ENCODE measurements around the gene EPS8L3. TPM values are rescaled to one million over a fixed set of nuclear protein-coding genes. Genes with fewer than 3 reads are reported as not detected.
A peak's percentile ranks its signal among the peaks of the same experiment; 100 is the strongest.

EPS8L3 gene
- total RNA-seq, 1 donor from 2014 or later = not detected

- no peaks in the 10 kb centered on the region for H3K36me3 Mint-ChIP-seq
- no peak overlapping the region for H3K9ac ChIP-seq
- no peaks in the 10 kb centered on the region for H3K9me3 Mint-ChIP-seq
- no peaks in the 10 kb centered on the region for H3F3A ChIP-seq (ENCODE audit: low read depth)
- no peaks in the 10 kb centered on the region for H3K36me3 ChIP-seq
- no peaks in the 10 kb centered on the region for H4K20me1 ChIP-seq (ENCODE audit: low read depth)
- no peaks in the 10 kb centered on the region for H3K27me3 ChIP-seq
- H3K9me3 ChIP-seq (ENCODE audit: low read depth) = no peaks in the 10 kb centered on the region
- no peak overlapping the region for H2AFZ ChIP-seq (replicated peaks)
- TF ChIP-seq EZH2 (IDR thresholded peaks at IDR 0.05) (no peak), EZH2phosphoT487 (IDR thresholded peaks at IDR 0.05) (no peak)
- no peak overlapping the region for H3K4me3 ChIP-seq
- no peak for DNase-seq (ENCODE audit: low spot score)
- peaks cover 23% of the 10 kb centered on the region for H3K4me1 Mint-ChIP-seq
- no peak overlapping the region for H3K4me2 ChIP-seq
- no peaks in the 10 kb centered on the region for H3K4me1 ChIP-seq
- H3K27ac Mint-ChIP-seq = no peak overlapping the region
- H3K4me3 Mint-ChIP-seq = no peak overlapping the region
- no peak overlapping the region for H3K27ac ChIP-seq
- H3K79me2 ChIP-seq (ENCODE audit: low read depth) = no peaks in the 10 kb centered on the region
- peaks cover 11% of the 10 kb centered on the region for H3K27me3 Mint-ChIP-seq (ENCODE audit: insufficient read depth, low read depth)
These were observed 41.9 kb upstream of the EPS8L3 start for GRCh38 chr1:109805486-109806165.

- peaks cover 11% of the 10 kb centered on the region for H3K27me3 Mint-ChIP-seq (ENCODE audit: insufficient read depth, low read depth)
- H3K27me3 ChIP-seq = no peaks in the 10 kb centered on the region
- no peak for TF ChIP-seq EZH2phosphoT487 (IDR thresholded peaks at IDR 0.05)
- no peak overlapping the region for H3K27ac ChIP-seq
- no peak overlapping the region for H3K4me3 Mint-ChIP-seq
- H3K36me3 Mint-ChIP-seq = no peaks in the 10 kb centered on the region
- H3K27ac Mint-ChIP-seq = no peak overlapping the region
- no peaks in the 10 kb centered on the region for H3K36me3 ChIP-seq
- no peak for DNase-seq (ENCODE audit: low spot score)
- H3K4me2 ChIP-seq = no peak overlapping the region
- H4K20me1 ChIP-seq (ENCODE audit: low read depth) = no peaks in the 10 kb centered on the region
- H3K9ac ChIP-seq = no peak overlapping the region
- H3K4me1 Mint-ChIP-seq = peaks cover 23% of the 10 kb centered on the region
- H3K9me3 Mint-ChIP-seq = no peaks in the 10 kb centered on the region
- no peak overlapping the region for H2AFZ ChIP-seq (replicated peaks)
- no peaks in the 10 kb centered on the region for H3F3A ChIP-seq (ENCODE audit: low read depth)
- H3K79me2 ChIP-seq (ENCODE audit: low read depth) = no peaks in the 10 kb centered on the region
- H3K9me3 ChIP-seq (ENCODE audit: low read depth) = no peaks in the 10 kb centered on the region
- no peaks in the 10 kb centered on the region for H3K4me1 ChIP-seq
- no peak overlapping the region for H3K4me3 ChIP-seq
These were observed 40.9 kb upstream of the EPS8L3 start for GRCh38 chr1:109804660-109805059.

GRCh38 chr1:109803901-109804331, 40.2 kb upstream of the EPS8L3 start:
- Histone ChIP-seq H3K27ac (no peak overlapping the region), H4K20me1 (ENCODE audit: low read depth) (no peaks in the 10 kb centered on the region), H3K9me3 (ENCODE audit: low read depth) (no peaks in the 10 kb centered on the region), H3K4me2 (no peak overlapping the region), H3K9ac (no peak overlapping the region), H3K27me3 (no peaks in the 10 kb centered on the region), H2AFZ (replicated peaks) (no peak overlapping the region), H3K4me3 (no peak overlapping the region), H3F3A (ENCODE audit: low read depth) (no peaks in the 10 kb centered on the region), H3K36me3 (no peaks in the 10 kb centered on the region), H3K4me1 (no peaks in the 10 kb centered on the region), H3K79me2 (ENCODE audit: low read depth) (no peaks in the 10 kb centered on the region)
- Mint-ChIP-seq H3K4me1 (peaks cover 23% of the 10 kb centered on the region), H3K27ac (peak overlapping the region; percentile 50), H3K27me3 (ENCODE audit: insufficient read depth, low read depth) (peaks cover 11% of the 10 kb centered on the region), H3K4me3 (no peak overlapping the region), H3K9me3 (no peaks in the 10 kb centered on the region), H3K36me3 (no peaks in the 10 kb centered on the region)
- TF ChIP-seq EZH2 (IDR thresholded peaks at IDR 0.05) (no peak), EZH2phosphoT487 (IDR thresholded peaks at IDR 0.05) (no peak), CTCF (IDR thresholded peaks at IDR 0.05) (no peak)
- no peak for DNase-seq (ENCODE audit: low spot score)

- Histone ChIP-seq H3K36me3 (no peaks in the 10 kb centered on the region), H3K9me3 (ENCODE audit: low read depth) (no peaks in the 10 kb centered on the region), H4K20me1 (ENCODE audit: low read depth) (no peaks in the 10 kb centered on the region), H3K4me1 (no peaks in the 10 kb centered on the region), H3K27me3 (no peaks in the 10 kb centered on the region), H3K27ac (no peak overlapping the region), H2AFZ (replicated peaks) (no peak overlapping the region), H3K9ac (no peak overlapping the region), H3F3A (ENCODE audit: low read depth) (no peaks in the 10 kb centered on the region), H3K4me2 (no peak overlapping the region), H3K79me2 (ENCODE audit: low read depth) (no peaks in the 10 kb centered on the region), H3K4me3 (no peak overlapping the region)
- Mint-ChIP-seq H3K9me3 (no peaks in the 10 kb centered on the region), H3K27me3 (ENCODE audit: insufficient read depth, low read depth) (peaks cover 11% of the 10 kb centered on the region), H3K4me1 (peaks cover 22% of the 10 kb centered on the region), H3K27ac (peak overlapping the region; percentile 63), H3K36me3 (no peaks in the 10 kb centered on the region), H3K4me3 (no peak overlapping the region)
- DNase-seq (ENCODE audit: low spot score) = no peak
- no peak for TF ChIP-seq EZH2 (IDR thresholded peaks at IDR 0.05)
These were observed 39.3 kb upstream of the EPS8L3 start for GRCh38 chr1:109802901-109803561.
